Kidney (tissue), 14 donors: ENCODE results near the gene ADSS2. TPM values are rescaled to one million over a fixed set of nuclear protein-coding genes. Genes with fewer than 3 reads are reported as not detected.

Experiments
- DNase-seq, 5 donors: peaks; one replicate each; pipeline ENCODE4 v3.0.0-alpha.2; 2013 to 2020
- FAIRE-seq: peaks from 2 replicates; lab custom pipeline; 2012; peaks lifted over from hg19 to GRCh38; lab: Jason Lieb, UNC
- H3K27ac ChIP-seq, 2 donors: one replicate each; pipeline ENCODE4 v1.7.0; 2013; ENCODE audit warnings: low read depth in 2 of 2, low read length in 2 of 2, inconsistent platforms in 1 of 2
- H3K27me3 ChIP-seq: one replicate; pipeline ENCODE4 v1.7.1; 2013; ENCODE audit warnings: low read length, inconsistent platforms; ENCODE audit not compliant: control insufficient read depth, insufficient read depth
- H3K36me3 ChIP-seq, 3 donors: one replicate each; pipeline versions ENCODE4 v1.7.0 to v1.7.1; 2013; ENCODE audit warnings: low read length in 3 of 3, control low read depth in 1 of 3, inconsistent platforms in 1 of 3; ENCODE audit not compliant: insufficient read depth in 3 of 3, control insufficient read depth in 2 of 3
- H3K4me1 ChIP-seq, 3 donors: one replicate each; pipeline versions ENCODE4 v1.7.0 to v1.7.1; 2013; ENCODE audit warnings: low read length in 3 of 3, inconsistent platforms in 1 of 3, low read depth in 1 of 3; ENCODE audit not compliant: control insufficient read depth in 2 of 3, insufficient read depth in 2 of 3
- H3K4me3 ChIP-seq, 3 donors: one replicate each; pipeline versions ENCODE4 v1.7.0 to v1.8.1; 2013; ENCODE audit warnings: low read length in 3 of 3, control low read depth in 1 of 3, inconsistent platforms in 1 of 3
- H3K9ac ChIP-seq, 3 donors: one replicate each; pipeline versions ENCODE4 v1.7.0 to v1.7.1; 2013; ENCODE audit warnings: low read length in 3 of 3, control low read depth in 1 of 3, inconsistent platforms in 1 of 3
- H3K9me3 ChIP-seq, 3 donors: one replicate each; pipeline versions ENCODE4 v1.7.0 to v1.7.1; 2013; ENCODE audit warnings: low read length in 3 of 3, control low read depth in 1 of 3, inconsistent platforms in 1 of 3; ENCODE audit not compliant: control insufficient read depth in 2 of 3, insufficient read depth in 1 of 3
- intact Hi-C: fragments of 100-400 bp; cut with DNase I; formaldehyde crosslinking; loops from one replicate; pipeline ENCODE4 v1.11.1; 2022
- polyA plus RNA-seq: library from polyadenylated mRNA; stranded (reverse); fragments of 350-450 nt; fragmentation: Illumina TruSeq; extraction: RNeasy Lipid Tissue Mini Kit (QIAGEN cat#74804); gene quantifications from one replicate; pipeline ENCODE4 v1.2.3, GENCODE V29; 2014; ENCODE audit warnings: low read depth, low replicate concordance; ENCODE audit not compliant: insufficient read depth
- total RNA-seq: library from RNA; stranded (reverse); fragmentation: NEBNext Ultra II Directional; extraction: Animal tissue kit (Norgen Biotek cat#: 25700); gene quantifications from one replicate; pipeline ENCODE4 v1.2.1, GENCODE V29; 2021
- TF ChIP-seq, protein P1 (sequence below): IDR thresholded peaks from 3 replicates; pipeline ENCODE4 v1.5.1; 2012; ENCODE audit warnings: mild to moderate bottlenecking, moderate library complexity, borderline replicate concordance; ENCODE audit not compliant: insufficient read depth; ENCODE audit errors: extremely low read depth
- donor health status: control.
- donor health status: control.
- donor health status: control.
- donor health status: control.
- donor health status: control.
- donor health status: DM: yes; HTN: yes; CAD: no.
- donor health status: Normal renal cell carcinoma (clear cell type).

Gene ADSS2
- total and polyA plus RNA-seq, 2 donors from 2014 or later, result 19.7 to 50.3 TPM

DNA sequence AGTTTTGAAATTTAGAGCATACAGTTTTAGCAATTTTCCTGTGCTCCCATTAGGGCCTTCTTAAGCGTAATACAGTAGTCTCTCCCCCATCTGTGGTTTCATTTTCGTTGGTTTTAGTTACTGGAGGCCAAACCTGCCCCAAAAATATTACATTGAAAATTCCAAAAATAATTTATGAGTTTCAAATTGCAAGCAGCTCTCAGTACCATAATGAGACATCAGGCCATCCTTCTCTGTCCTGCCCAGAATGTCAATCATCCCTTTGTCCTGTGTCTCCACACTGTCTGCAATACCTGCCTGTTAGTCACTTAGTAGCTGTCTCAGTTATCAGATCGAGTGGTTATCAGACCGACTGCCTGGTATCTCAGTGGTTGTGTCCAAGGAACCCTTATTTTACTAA, 45.4 kb downstream of the ADSS2 start:
- Histone ChIP-seq H3K9me3 (peaks cover 0 to 1% (median 0%) of the 10 kb centered on the region in 3 donors), H3K9ac (no peak overlapping the region), H3K27ac (no peak overlapping the region), H3K4me3 (no peak overlapping the region), H3K27me3 (no peaks in the 10 kb centered on the region), H3K4me1 (no peaks in the 10 kb centered on the region), H3K36me3 (peaks cover 0 to 24% (median 4%) of the 10 kb centered on the region in 3 donors)
- intact Hi-C loops, result no loop called here
- no peak for DNase-seq
- FAIRE-seq, result no peak
- TF ChIP-seq, protein P1, sequence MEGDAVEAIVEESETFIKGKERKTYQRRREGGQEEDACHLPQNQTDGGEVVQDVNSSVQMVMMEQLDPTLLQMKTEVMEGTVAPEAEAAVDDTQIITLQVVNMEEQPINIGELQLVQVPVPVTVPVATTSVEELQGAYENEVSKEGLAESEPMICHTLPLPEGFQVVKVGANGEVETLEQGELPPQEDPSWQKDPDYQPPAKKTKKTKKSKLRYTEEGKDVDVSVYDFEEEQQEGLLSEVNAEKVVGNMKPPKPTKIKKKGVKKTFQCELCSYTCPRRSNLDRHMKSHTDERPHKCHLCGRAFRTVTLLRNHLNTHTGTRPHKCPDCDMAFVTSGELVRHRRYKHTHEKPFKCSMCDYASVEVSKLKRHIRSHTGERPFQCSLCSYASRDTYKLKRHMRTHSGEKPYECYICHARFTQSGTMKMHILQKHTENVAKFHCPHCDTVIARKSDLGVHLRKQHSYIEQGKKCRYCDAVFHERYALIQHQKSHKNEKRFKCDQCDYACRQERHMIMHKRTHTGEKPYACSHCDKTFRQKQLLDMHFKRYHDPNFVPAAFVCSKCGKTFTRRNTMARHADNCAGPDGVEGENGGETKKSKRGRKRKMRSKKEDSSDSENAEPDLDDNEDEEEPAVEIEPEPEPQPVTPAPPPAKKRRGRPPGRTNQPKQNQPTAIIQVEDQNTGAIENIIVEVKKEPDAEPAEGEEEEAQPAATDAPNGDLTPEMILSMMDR, result no peak

DNA sequence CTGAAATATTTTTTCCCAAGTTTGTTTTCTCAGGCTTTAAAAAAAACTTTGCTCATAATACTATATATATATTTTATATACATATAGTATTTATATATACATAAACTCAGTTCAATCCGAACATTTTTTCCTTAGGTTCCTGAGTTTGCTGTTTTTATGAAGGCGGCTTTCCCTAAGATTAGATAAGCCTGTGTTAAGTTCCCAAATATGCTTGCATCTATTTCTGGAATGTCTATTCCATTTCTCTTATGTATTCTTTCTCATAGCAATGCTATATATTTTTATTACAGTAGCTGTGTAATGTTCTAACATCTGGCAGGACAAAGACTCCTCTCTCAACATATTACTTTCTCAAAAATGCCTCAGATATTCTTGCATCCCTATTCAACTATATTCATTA, 45.9 kb downstream of the ADSS2 start:
- peaks cover 0 to 22% (median 4%) of the 10 kb centered on the region in 3 donors for H3K36me3 ChIP-seq
- H3K27me3 ChIP-seq, result no peaks in the 10 kb centered on the region
- no peak overlapping the region for H3K9ac ChIP-seq
- H3K27ac ChIP-seq, result no peak overlapping the region
- FAIRE-seq (no peak), DNase-seq (no peak)
- H3K4me1 ChIP-seq, result no peaks in the 10 kb centered on the region
- TF ChIP-seq, protein P1, result no peak
- intact Hi-C loops, result no loop called here
- no peak overlapping the region for H3K4me3 ChIP-seq
- H3K9me3 ChIP-seq, result peaks cover 0 to 6% (median 2%) of the 10 kb centered on the region in 3 donors

DNA sequence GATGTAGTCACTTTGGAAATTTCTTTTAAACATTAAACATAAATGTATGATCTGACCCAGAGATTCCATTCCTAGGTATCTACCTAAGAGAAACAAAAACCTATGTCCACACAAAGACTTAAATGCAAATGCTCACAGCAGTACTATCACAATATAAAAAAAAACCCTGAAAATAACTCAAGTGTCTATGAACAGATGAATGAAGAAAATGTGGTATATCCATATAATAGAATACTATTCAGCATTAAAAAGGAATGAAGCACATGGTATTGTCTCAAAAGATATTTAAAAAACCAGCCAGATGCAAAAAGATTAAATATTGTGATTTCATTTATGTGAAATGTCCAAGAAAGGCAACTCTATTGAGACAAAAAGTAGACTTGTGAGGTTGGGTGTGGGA, 48.3 kb downstream of the ADSS2 start:
- intact Hi-C loops, result no loop called here
- no peak for FAIRE-seq
- no peak overlapping the region for H3K27ac ChIP-seq
- no peak for DNase-seq
- no peak overlapping the region for H3K9ac ChIP-seq
- TF ChIP-seq, protein P1, result no peak
- H3K36me3 ChIP-seq, result peaks cover 0 to 19% (median 3%) of the 10 kb centered on the region in 3 donors
- no peaks in the 10 kb centered on the region for H3K4me1 ChIP-seq
- H3K27me3 ChIP-seq, result no peaks in the 10 kb centered on the region
- H3K9me3 ChIP-seq, result peaks cover 0 to 6% (median 2%) of the 10 kb centered on the region in 3 donors
- no peak overlapping the region for H3K4me3 ChIP-seq

DNA sequence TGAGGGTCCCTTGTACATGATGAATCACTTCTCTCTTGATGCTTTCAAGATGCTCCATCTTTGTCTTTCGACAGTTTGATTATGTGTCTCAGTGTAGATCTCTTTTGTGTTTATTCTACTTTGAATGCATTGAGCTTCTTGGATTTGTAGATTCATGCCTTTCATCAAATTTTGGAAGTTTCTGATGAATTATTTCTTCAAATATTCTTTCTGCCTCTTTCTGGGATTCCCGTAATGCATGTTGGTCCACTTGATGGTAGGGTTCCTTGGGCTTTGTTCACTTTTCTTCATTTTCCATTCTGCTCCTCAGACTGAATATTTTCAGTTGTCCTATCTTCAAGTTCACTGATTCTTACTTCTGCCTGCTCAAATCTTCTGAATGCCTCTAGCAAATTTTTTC, 50.7 kb downstream of the ADSS2 start:
- intact Hi-C loops, result no loop called here
- DNase-seq, result no peak
- H3K4me1 ChIP-seq, result no peaks in the 10 kb centered on the region
- TF ChIP-seq, protein P1, result no peak
- H3K4me3 ChIP-seq, result no peak overlapping the region
- H3K9ac ChIP-seq, result no peak overlapping the region
- no peak for FAIRE-seq
- H3K27me3 ChIP-seq, result no peaks in the 10 kb centered on the region
- H3K27ac ChIP-seq, result no peak overlapping the region
- H3K9me3 ChIP-seq, result peaks cover 0 to 6% (median 2%) of the 10 kb centered on the region in 3 donors
- H3K36me3 ChIP-seq, result peaks cover 0 to 11% (median 0%) of the 10 kb centered on the region in 3 donors
